Measurements from ENCODE around the gene TSC1.

Gene TSC1

GRCh38 chr9:132957805-132958204, 13.4 kb upstream of the TSC1 start:
- TF ChIP-seq CTCF (conservative IDR thresholded peaks at IDR 0.05; ENCODE audit: low read depth, low read length): no peak
- no peak overlapping the region for H3K4me3 ChIP-seq (ENCODE audit: low read length)
- no peak for DNase-seq (ENCODE audit: low read depth)

GRCh38 chr9:132955768-132956167, 11.4 kb upstream of the TSC1 start:
- no peak overlapping the region for H3K4me3 ChIP-seq (ENCODE audit: low read length)
- DNase-seq (ENCODE audit: low read depth): no peak
- no peak for TF ChIP-seq CTCF (conservative IDR thresholded peaks at IDR 0.05; ENCODE audit: low read depth, low read length)

- H3K4me3 ChIP-seq (ENCODE audit: low read length): no peak overlapping the region
- no peak for DNase-seq (ENCODE audit: low read depth)
- no peak for TF ChIP-seq CTCF (conservative IDR thresholded peaks at IDR 0.05; ENCODE audit: low read depth, low read length)
These were observed 10.7 kb upstream of the TSC1 start for GRCh38 chr9:132955123-132955522.

- TF ChIP-seq CTCF (conservative IDR thresholded peaks at IDR 0.05; ENCODE audit: low read depth, low read length): no peak
- DNase-seq (ENCODE audit: low read depth): no peak
These were observed 5.3 kb upstream of the TSC1 start for GRCh38 chr9:132949709-132950108.

GRCh38 chr9:132948482-132949050, 4.2 kb upstream of the TSC1 start:
- no peak overlapping the region for H3K4me3 ChIP-seq (ENCODE audit: low read length)
- no peak for TF ChIP-seq CTCF (conservative IDR thresholded peaks at IDR 0.05; ENCODE audit: low read depth, low read length)
- DNase-seq (ENCODE audit: low read depth): no peak

More at GRCh38 chr9:132949709-132950108, 5.3 kb upstream of the TSC1 start:
- no peak overlapping the region for H3K4me3 ChIP-seq (ENCODE audit: low read length)

GRCh38 chr9:132947756-132948155, 3.3 kb upstream of the TSC1 start:
- H3K4me3 ChIP-seq (ENCODE audit: low read length): no peak overlapping the region
- no peak for DNase-seq (ENCODE audit: low read depth)
- no peak for TF ChIP-seq CTCF (conservative IDR thresholded peaks at IDR 0.05; ENCODE audit: low read depth, low read length)

- no peak overlapping the region for H3K4me3 ChIP-seq (ENCODE audit: low read length)
- no peak for DNase-seq (ENCODE audit: low read depth)
- no peak for TF ChIP-seq CTCF (conservative IDR thresholded peaks at IDR 0.05; ENCODE audit: low read depth, low read length)
These were observed 2.3 kb upstream of the TSC1 start for GRCh38 chr9:132946631-132947295.
